Hematopoietic multipotent progenitor cell treated with erythropoietin and hydrocortisone succinate and interleukin-3 and kit ligand, for 6 days (in vitro differentiated cells): ENCODE measurements around the gene PVR.
"Not testable (repeated sequence)": the region's sequence is repeated elsewhere in the genome, so short reads cannot be mapped to it uniquely, and the experiment has no call there.

ENCODE experiments used
- DNase-seq: peaks from one replicate; pipeline ENCODE4 v3.0.0-alpha.2; 2015

PVR gene

GRCh38 chr19:44618640-44619357 lies 24.9 kb upstream of the PVR start:
- no peak for DNase-seq

GRCh38 chr19:44620667-44621066 lies 23.0 kb upstream of the PVR start:
- no peak for DNase-seq

- no peak for DNase-seq
Measured at GRCh38 chr19:44621367-44621766, 22.3 kb upstream of the PVR start.

GRCh38 chr19:44623080-44623479 lies 20.6 kb upstream of the PVR start:
- no peak for DNase-seq

- no peak for DNase-seq
Measured at GRCh38 chr19:44623626-44624025, 20.1 kb upstream of the PVR start.

- no peak for DNase-seq
Measured at GRCh38 chr19:44624840-44625354, 18.8 kb upstream of the PVR start.

GRCh38 chr19:44625637-44626036 lies 18.1 kb upstream of the PVR start:
- not testable (repeated sequence) for DNase-seq

- no peak for DNase-seq
Measured at GRCh38 chr19:44626048-44626624, 17.6 kb upstream of the PVR start.

GRCh38 chr19:44627631-44628030 lies 16.1 kb upstream of the PVR start:
- no peak for DNase-seq

GRCh38 chr19:44628793-44629192 lies 14.9 kb upstream of the PVR start:
- no peak for DNase-seq

- DNase-seq = not testable (repeated sequence)
Measured at GRCh38 chr19:44631611-44632010, 12.1 kb upstream of the PVR start.

GRCh38 chr19:44634058-44634457 lies 9.7 kb upstream of the PVR start:
- DNase-seq = not testable (repeated sequence)

GRCh38 chr19:44634785-44635184 lies 8.9 kb upstream of the PVR start:
- no peak for DNase-seq

- DNase-seq = peak; percentile 38
Measured at GRCh38 chr19:44635581-44636438, 7.9 kb upstream of the PVR start.

GRCh38 chr19:44636439-44637389 lies 7.0 kb upstream of the PVR start:
- DNase-seq = no peak

- DNase-seq = no peak
Measured at GRCh38 chr19:44637390-44637764, 6.3 kb upstream of the PVR start.

- DNase-seq = no peak
Measured at GRCh38 chr19:44640518-44640917, 3.2 kb upstream of the PVR start.

- DNase-seq = no peak
Measured at GRCh38 chr19:44641501-44642265, 2.0 kb upstream of the PVR start.

- peak; percentile 56 for DNase-seq
Measured at GRCh38 chr19:44642377-44642776, 1.3 kb upstream of the PVR start.

- peak; percentile 26 for DNase-seq
Measured at GRCh38 chr19:44644402-44645016, 799 bp downstream of the PVR start.

GRCh38 chr19:44645407-44646048 lies 1.8 kb downstream of the PVR start:
- DNase-seq = peak; percentile 24
